GM19239 (cell line): ENCODE measurements around the gene CREB3L2.
"Not testable (repeated sequence)": the region's sequence is repeated elsewhere in the genome, so short reads cannot be mapped to it uniquely, and the experiment has no call there.

Experiments used
- DNase-seq: peaks from one replicate; pipeline ENCODE4 v3.0.0; 2011; ENCODE audit warnings: low spot score; ENCODE audit not compliant: insufficient read length
- FAIRE-seq: peaks from 2 replicates; lab custom pipeline; 2011; peaks lifted over from hg19 to GRCh38; lab: Jason Lieb, UNC

CREB3L2 gene

DNA sequence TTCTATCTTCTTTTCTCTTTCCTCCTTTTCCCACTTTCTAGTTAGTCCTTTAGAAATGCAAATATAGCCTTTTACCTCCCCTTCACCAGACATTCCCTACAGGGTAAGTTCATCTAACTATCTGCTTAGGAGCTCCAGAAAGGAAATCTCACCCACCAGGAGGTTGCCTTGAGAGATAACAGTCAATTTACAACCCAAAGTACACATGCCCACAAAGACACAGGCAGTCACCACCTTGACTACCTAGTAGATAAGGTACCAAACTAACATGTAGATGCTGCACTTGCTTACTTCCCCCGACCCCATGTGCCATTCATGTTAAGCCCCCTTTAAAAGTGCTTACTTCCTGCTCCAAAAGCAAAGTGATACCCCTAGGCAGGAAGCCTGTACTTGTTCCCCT lies 12.8 kb upstream of the CREB3L2 start:
- no peak for DNase-seq
- FAIRE-seq, result no peak

DNA sequence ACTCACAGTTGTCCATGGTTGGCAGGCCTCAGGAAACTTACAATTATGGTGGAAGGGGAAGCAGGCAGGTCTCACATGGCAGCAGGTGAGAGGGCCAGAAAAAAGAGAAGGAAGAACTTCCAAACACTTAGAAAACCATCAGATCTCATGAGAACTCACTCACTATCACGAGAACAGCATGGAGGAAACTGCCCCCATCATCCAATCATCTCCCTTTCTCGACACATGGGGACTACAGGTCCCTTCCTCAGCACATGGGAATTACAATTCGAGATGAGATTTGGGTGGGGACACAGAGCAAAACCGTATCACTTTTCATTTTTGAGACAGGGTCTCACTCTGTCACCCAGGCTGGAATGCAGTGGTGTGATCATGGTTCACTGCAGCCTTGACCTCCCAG lies 12.3 kb upstream of the CREB3L2 start:
- not testable (repeated sequence) for FAIRE-seq, DNase-seq

DNA sequence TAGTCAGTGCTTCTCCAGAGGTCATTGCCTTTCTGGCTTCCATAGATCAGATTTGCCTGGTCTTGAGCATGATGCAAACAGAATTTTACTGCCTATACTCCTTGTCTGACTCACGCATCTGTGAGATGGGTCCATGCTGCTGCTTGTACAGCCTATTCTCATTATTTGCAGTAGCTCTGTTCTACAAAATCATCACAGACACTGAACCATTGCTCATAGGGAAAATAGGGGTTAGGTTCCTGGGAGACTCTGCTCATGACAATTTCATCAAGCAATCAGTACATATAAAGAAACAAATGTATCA lies 7.4 kb upstream of the CREB3L2 start:
- DNase-seq, result no peak
- no peak for FAIRE-seq

DNA sequence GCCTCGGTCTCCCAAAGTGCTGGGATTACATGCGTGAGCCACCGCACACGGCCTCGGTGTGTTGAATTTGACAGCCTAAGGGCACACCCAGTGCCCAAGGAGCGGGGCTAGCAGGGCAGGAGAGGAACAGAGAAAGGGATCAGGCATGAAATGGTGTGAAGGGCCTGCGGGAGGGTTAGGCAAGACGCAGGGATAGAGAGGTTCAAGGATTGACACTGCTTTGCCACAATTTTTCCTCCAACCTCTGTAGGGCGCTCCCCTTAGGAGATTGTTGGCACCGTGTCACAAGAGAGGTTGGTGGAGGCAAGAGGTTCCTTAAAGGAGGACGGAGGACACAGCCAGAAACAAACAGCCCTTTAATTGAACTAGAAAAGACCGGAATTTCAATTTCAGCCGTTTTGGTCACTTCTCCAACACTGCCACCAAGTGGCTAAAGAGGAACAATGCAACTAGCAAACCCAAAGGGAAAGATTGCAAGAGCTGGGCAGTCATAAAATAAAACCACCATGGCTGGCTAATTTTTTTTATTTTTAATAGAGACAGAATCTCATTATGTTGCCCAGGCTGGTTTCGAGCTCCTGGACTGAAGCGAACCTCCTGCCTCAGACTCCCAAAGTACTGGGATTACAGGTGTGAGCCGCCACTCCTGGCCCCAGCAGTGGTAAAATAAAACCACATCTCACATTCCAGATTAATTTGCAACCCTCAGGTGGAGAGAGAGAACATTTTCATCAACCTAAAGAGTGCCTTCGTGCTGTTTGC lies 6.9 kb upstream of the CREB3L2 start:
- DNase-seq (no peak), FAIRE-seq (peak; percentile 58)

DNA sequence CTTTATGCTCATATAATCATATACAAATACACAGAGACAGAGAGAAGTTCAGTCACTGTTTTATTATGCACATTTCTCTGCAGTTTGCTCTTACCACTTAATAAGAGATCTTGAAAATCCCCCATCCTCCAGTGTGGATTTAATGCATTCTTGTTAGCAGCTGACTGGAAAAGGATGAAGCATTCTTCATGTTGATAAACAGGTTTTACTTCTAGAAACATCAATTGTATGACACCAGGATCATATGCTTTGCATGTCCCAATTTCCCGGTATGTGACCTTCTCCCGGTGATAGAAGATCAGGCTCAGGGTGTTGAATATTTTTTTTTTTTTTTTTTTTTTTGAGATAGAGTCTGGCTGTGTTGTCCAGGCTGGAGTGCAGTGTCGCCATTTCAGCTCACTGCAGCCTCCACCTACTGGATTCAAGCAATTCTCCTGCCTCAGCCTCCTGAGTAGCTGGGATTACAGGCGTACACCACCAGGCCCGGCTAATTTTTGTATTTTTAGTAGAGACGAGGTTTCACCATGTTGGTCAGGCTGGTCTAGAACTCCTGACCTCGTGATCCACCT lies 6.2 kb upstream of the CREB3L2 start:
- DNase-seq (no peak), FAIRE-seq (no peak)

DNA sequence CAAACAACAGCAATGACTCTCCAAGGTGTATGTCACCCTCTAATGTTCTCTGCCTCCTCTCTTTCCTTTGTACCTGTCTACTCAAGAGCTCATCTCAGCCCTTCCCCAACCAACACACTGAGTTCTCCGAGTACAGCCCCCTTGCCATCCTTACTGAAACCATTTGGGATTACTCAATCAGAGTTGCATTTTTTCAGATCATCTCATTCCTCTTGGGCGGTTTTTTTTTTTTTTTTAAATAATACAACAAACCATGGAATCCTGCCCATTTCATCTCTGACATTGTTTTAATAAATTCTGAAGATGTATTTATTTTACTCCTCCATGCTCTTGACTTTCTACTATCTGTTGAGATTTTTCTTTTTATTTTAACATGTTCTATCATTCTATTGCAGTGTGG lies 4.2 kb upstream of the CREB3L2 start:
- DNase-seq (no peak), FAIRE-seq (no peak)

DNA sequence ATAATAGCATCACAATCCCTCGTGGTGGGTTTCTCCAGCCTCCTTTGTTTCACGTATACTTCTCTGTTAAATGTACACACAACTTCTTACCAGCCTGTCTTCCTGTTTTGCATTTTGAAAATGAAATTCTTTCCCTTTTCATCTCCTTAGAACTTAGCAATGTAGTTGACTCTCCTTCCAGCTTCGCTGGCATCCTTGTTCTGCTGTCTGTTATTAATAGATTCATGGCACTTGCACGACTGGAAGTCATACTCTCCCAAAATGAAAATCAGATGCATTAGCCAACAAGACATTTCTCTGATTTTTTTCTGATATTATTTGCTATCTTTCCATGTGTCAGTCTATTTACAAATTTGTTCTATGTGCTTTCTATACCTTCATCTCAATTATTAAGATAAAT lies 3.0 kb upstream of the CREB3L2 start:
- DNase-seq (no peak), FAIRE-seq (no peak)

DNA sequence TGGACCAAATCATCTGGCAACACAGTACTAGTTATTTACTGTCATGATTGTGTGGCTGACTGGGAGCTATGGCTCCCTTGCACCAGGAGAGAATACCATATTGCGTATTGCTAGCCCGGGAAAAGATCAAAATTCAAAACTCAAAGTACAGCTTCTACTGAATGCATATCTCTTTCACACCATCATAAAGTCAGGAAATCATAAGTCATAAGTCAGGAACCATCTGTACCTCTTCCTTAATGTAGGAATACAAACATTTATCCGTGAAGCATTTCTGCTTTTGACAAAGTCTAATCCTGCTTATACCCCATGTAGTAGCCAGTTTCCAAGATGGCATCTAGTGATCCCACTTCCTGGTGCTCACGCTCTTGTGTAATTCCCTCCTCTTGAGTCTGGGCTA lies 2.2 kb upstream of the CREB3L2 start:
- DNase-seq (no peak), FAIRE-seq (no peak)

DNA sequence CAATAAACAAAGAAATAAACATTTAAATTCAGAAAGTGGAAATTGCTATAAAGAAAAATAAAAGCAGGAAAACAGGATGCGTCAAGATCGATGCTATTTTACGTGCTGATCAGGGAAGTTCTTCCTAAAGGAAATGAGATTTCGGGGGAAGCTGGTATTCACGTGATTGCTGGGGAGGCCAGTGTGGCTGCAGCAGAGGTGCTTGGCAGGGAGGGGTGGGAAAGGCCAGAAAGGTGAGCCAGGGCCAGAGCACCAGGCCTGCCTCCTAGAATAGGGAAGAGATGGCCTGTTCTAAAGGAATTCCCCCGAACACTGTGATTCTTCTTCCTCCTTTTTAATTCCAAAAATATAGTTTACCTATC lies 923 bp upstream of the CREB3L2 start:
- no peak for DNase-seq
- no peak for FAIRE-seq

DNA sequence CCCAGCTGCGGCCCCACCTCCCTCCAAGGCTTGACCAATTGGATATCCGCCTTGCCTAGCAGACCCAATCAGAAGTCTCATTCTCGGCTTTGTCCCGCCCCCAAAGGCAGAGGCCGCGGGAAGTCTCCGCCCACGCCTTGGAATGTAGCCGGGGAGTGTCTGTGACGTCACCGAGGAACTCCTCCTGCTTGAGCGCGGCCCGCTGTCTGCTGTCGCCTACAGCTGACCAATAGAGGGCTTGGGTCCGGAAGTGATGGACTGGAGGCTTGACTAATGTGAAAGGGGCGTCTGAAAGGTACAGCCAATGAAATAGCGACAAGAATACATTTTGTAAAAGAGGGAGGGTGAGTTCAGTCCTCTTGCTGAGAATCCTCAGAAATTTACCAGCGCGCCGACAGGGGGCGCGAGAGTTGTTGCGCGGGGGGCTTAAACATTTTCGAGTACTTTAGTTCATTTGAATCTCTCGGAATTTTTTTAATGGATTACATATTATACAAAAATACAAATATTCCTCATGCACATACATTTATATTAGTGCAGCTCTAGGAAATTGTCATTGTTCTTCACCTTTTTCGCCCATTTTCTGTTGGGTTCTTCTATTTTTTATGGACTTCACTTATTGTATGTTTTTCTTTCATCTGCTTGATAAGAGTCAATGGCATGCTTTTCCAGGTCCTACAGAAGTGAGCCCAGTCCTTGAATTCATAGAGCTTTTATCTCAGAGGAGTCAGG lies 376 bp upstream of the CREB3L2 start:
- FAIRE-seq, result peak; percentile 96

DNA sequence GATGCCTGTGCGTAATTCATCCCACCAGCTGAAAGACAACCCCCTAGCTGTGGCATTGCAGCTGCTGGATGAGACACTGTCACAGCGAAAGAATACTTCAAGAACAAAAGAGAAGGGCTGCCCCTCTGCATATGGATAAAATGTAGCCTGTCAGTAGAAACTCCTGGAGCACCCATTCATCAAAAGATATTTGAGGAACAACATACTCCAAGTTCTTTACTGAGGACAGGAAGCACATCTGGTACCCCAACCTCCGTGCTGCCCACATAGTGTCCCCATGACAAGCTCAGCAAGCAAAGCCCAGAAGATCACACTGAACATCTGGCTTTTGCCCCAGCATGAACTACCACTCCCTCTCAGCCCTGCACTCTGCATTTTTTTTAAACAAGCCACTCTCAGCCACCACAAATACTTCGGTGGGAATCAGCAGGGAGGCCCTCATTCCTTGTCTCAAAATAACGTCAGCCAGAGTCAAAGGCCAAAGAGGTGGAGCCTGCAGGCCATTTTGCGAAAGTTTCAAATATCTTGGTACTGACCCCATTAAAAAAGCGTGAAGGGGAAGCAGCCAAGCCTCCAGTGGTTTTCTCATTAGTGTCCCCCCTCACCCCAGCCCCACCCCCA lies 1.7 kb downstream of the CREB3L2 start:
- FAIRE-seq, result peak; percentile 71

More for the DNA sequence above, 376 bp upstream of the CREB3L2 start:
- DNase-seq, result peak; percentile 62

DNA sequence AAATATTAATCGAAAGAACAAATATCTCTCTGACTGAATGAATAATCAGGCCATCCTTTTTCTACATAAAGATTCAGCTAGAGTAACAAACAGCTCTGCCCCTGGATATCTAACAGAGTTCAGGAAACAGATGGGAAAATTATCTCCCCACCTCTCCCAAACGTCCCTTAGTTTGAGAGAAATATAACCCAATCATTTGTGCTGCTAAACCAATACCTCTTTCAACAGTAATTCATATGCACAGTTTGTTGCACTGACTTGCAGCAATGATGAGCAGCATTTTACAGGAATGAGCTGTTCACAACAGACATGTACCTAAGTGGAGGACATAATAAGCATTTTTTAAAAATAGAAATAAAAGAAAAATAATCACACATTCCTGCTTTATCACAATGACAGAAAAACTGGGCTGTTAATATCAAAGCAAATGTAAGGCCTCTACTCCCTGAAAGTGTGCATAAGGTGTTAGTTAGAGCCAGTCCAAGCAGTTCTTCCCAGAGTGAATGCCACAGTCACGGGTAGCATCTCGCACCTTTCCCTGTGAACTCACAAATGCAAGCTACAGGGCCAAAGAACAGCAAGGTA lies 2.3 kb downstream of the CREB3L2 start:
- FAIRE-seq (no peak), DNase-seq (no peak)

More for the DNA sequence above, 1.7 kb downstream of the CREB3L2 start:
- DNase-seq, result no peak

DNA sequence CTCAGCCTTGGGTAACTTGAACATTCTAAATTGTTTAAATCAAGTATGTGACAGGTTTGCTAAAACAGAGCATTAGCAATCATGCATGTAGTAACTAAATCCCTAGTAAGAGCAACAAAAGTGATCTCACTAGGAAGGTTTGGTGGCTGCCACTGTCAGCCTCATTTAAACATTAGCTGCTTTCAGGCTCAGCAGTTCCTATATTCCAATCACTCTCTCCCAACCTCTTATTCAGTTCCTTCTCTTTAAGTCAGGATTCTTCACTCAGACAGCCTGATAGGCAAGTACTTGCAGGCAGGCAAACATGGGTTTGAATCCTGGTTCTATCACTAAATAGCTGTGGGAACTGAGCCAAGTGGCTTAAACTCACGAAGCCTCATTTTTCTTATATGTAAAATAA lies 3.6 kb downstream of the CREB3L2 start:
- DNase-seq (no peak), FAIRE-seq (no peak)

DNA sequence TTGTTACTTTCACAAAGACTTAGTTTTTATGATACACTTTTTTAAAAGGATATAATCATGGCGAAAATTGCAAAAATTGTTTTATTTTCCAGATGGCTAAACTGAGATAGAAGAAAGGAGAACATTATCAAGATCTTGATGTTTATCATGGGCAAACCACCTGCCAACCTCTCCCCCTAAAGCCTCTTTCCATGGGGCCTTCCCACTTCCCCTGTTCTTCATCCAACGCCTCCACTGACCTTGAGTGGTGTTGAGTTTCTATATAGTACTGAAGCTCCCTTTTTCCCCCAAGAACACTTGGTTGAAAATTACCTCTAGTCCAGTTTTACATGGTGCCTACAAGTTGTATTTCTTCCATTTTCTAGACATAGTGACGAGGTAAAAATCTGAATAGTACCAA lies 5.0 kb downstream of the CREB3L2 start:
- FAIRE-seq (no peak), DNase-seq (no peak)

DNA sequence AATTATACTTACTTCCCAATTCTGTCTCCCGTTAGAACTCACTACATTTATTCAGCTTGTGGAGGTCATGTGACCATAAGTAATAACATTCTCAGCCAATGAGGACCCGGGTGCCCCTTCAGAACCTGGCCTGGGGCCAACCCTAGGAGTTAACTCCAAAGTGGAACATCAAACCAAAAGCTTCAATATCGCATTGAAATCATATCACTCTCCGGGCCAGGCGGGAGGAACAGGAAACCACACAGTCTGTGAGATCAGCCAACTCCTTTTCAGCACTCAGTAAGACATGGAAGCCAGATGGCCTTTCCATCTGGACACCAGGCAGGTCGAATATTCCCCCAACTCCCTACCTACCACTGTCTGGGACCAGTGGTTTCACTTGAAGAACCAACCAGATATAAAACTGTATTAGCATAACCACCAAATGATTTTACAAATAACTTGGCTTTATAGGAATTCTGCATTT lies 5.5 kb downstream of the CREB3L2 start:
- no peak for DNase-seq
- FAIRE-seq, result peak; percentile 31

DNA sequence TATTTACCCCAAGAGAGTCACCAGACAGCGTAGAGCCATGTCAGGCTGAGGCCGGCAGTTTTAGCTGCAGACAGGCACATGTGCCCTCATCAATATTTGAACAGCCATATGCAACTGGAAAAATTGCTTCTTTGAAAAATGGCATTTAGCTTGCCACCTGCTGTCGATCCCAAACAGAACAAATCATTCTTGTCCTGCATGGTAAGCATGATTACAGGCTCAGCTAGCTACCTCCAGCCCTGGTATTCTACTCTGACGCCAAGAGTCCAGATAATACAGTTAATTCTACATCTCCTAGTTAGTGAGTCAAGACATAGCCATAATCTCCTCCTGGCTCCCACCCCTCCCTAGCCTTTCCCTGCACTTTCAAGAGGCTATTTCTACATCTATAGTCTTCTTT lies 7.7 kb downstream of the CREB3L2 start:
- DNase-seq (no peak), FAIRE-seq (no peak)

DNA sequence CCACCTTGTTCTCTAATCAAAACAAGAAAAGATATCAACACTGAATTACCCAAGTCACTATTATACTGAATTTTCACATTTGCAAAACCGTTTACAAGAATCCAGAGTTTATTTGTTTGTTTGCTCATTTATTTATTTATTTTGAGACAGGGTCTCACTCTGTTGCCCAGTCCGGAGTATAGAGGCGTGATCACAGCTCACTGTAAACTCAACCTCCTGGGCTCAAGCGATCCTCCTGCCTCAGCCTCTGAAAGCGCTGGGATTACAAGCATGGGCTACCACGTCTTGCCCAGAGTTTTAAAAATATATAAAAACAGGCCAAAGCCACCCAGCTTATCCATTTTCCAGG lies 8.5 kb downstream of the CREB3L2 start:
- DNase-seq (no peak), FAIRE-seq (no peak)

DNA sequence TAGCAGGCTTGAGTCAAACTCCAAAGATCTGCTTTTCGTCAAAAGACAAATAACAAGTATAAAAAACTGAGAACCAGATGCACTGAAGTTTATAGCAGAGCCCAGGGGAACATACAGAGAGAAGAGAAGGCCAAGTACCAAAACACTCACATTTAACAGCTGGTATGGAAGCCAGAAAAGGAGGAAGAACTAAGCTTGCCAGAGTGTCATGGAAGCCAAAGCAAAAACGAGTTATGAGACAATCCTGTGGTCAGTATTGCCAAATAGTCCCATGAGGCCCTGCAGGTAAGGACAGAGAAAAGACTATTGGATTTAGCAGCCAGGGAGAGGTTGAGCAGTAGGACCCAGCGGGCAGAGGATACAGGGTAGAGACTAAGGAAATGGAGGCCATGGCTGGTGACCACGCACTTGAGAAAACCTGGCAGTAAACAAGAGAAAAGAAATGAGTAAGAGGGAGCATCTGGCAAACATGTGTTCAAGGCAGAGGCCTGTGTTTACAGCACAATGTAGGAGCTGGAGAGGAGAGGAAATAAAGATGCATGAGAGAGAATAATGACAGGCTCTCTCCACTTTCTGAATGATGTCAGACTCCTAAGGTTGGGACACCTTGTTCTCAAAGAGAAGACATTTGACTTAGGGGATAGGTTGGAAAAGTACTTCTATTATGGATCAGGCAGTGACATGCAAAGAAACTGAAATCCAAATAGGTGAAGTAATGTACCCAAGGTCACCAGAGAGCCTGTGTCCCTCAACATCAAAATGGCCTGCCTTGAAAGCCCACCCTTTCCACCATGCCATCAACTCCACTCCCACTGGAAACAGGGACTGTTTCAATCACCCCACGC lies 9.1 kb downstream of the CREB3L2 start:
- DNase-seq, result no peak
- FAIRE-seq, result peak; percentile 21

DNA sequence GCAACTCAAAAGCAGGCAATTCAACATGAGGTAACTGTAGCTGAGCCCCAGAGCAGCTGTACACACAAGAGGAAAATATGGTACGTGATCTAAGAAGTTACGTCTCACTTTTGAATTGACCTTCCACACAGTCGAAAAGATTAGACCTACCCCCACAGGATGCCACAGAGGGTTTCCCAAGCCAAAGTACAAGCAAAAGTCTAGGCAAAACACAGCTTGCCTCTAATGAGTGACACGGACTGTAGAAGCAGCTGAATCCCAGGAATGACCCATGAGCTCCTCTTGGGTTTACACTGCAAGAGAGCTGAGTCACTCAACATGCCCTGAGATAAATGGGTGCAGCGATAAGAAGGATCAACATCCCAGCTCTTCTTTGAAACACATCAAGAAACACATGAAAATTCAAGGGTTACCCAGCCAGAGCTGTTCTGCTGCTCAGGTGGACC lies 9.8 kb downstream of the CREB3L2 start:
- FAIRE-seq, result no peak
- DNase-seq, result no peak
